HG02759 (cell line): ENCODE measurements around the gene ZNF618.

Experiments used
- ATAC-seq: cut with Tn5 transposase; IDR thresholded peaks from one replicate; pipeline ENCODE4 v1.9.1; 2021; ENCODE audit warnings: mild to moderate bottlenecking, moderate library complexity; ENCODE audit not compliant: unreplicated experiment

The ZNF618 gene

DNA sequence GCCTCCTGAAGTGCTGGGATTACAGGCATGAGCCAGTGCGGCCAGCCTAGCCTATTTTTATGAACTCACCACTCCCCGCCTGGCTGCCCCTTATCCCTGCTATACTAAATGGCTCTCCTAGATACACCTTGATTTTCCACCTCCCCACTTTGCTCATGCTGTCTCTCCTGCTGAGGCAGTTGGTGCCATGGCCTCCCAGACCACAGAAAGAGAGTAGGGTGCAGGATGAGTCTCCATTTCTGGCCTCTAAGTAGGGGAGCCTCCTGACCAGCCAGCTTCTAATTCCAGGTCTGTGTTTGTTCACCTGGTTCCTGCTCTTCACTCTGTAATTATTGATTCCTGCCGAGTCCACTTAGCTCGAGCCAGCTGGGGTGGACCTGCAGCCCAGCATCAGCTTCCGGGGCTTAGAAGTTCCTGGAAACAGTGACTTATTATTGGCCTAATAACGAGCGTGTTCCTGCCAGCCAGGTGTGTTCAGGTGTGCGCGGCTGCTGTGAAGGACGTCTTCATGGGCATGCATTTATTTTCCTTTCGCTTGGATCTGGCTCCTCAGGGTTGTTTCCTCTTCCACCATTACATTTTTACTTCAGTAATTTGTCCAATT is 34.0 kb downstream of the ZNF618 start:
- no peak for ATAC-seq

DNA sequence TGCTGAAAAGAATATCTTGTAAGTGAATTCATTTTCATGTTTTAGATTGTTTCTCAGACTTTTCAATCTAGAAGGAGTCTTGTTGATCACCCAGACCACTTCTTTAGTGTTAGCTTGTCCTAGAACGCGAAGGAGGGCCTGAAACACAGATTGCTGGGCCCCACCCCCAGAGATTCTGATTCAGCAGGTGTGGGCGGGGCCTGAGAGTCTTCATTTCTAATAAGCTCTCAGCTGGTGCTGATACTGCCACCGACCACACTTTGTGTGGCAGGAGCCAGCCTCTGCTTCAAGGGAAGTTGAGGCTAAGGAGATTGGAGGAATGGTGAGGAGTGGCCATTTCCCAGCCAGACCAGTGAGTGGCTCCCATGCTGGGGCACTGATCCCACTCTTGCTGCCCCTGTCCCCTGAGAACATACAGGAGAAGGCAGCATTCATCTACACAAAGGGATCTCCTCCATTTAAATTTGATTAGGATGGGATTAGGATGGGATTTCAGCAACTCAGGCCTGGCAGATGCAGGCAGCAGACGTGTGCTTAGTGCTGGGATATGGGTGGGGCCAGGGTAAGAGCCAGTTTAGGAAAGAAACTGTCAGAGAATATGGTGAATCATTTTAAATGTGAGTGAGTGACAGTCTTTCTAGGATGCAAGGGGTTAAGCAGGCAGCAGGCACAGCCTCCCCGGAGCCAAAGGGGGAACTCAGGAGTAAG is 35.9 kb downstream of the ZNF618 start:
- ATAC-seq, result no peak

DNA sequence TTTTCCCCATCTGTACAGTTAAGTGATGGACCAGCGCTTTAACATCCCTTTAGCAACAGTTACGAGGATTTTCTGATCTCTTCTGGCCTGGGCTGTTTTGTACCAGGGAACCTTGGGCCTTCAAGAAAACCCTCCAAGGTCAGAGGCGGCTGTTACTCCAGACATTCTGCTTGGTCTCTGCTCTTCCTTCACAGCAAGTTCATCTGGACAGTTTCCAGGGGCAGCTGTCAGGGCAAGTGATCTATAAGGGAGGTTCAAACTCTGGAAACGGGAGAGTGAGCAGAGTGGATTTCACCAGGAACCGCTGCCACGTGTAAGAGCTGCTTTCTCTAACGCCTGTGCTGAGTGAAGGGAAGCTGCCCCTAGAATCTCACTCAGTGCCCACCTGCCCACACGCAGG is 36.7 kb downstream of the ZNF618 start:
- no peak for ATAC-seq

DNA sequence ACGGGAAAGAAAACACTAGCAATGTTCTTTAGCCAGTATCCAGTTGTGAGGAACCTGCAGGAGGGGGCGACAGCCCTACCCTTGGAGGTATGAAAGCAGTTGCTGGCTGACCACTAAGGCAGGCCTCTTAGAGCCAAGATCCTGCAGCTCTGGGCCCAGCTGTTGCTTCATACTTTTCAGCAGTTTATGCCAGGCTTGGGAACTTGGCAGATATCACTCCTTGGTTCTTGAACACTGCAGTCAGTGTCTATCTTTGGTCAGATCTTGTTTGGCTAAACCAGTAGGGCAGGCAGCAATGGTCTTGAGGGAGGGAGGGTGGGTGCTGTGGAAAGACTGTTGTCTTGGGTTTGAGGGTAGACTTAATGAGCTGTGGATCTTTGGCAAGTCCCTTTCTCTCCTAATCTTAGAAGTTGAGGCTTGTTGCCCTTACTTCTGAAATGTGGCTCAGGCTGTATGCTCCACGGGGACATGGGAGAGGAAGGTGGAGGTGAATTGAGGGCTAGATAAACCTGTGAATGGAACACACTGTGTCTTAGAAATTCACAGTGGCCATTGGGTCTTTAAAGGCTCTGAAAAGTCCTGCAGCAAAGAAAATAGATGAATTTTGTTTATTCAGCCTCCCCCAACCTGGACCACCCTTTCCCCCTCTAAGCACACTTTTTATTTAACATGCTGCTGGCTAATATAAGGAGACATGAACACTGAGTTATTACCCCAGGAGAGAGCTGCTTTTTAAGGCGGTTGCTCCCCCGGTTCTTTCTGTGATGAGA is 37.5 kb downstream of the ZNF618 start:
- no peak for ATAC-seq

DNA sequence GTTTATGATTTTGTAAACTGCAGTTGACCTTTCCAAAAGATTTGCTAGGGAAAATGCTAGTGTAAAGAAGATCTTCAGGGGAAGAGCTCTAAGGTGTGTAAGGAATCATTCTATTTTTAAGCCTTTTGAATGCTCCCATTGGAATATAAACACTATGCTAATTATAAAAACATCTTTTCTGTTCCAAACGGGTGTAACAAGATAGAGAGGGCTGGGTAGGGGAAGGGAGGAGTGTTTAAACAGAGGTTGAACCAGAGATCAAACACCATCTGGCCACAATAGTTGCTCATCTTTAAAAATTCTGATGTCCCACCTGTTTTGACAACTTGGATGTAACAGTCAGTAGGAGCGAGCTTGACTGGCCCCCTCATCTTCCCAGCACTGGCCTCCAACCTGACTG is 38.4 kb downstream of the ZNF618 start:
- no peak for ATAC-seq

DNA sequence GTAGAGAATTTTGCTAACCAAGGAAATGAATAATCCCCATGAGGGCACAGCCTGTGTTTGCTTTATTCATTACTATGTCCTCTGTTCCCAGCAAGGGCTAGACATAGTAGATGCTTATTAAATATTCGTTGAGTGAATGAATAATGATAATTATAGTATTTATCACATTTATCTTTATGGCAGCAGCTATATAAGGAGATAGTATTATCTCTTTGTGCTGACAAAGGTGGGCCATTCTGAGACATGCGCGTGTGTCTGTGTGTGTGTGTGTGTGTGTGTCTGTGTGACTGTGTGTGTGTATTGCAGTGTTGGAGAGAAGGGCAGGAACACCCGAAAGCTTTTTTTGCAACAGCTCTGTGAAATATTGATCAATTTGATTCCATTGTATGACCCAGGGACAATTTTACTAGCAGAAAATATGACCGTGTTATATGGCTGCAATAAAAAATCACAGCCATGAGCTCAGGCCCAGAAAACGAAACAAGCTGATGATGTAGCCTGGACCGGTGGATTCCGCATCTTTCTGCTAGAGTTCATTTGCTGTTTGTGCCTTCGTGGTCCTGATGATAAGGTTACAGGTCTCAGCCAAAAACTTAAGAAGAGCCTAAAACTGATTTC is 39.8 kb downstream of the ZNF618 start:
- no peak for ATAC-seq

DNA sequence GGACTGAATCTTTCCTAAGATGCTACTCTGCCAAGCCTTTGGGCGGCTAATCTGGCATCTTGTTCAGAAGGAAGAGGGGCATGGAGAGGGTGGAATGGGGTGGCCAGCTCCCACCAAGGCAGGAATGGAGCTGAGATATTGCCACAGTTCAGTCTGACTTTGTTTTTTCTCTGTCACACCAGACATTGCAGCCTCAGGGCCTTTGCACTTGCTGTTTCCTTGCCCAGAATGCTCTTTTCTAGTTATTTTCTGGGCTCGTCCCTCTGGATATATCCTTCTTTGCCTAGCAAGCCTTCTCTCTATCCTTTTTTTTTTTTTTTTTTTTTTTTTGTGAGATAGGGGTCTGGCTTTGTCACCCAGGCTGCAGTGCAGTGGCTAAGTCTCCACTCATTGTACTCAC is 40.8 kb downstream of the ZNF618 start:
- ATAC-seq, result no peak

DNA sequence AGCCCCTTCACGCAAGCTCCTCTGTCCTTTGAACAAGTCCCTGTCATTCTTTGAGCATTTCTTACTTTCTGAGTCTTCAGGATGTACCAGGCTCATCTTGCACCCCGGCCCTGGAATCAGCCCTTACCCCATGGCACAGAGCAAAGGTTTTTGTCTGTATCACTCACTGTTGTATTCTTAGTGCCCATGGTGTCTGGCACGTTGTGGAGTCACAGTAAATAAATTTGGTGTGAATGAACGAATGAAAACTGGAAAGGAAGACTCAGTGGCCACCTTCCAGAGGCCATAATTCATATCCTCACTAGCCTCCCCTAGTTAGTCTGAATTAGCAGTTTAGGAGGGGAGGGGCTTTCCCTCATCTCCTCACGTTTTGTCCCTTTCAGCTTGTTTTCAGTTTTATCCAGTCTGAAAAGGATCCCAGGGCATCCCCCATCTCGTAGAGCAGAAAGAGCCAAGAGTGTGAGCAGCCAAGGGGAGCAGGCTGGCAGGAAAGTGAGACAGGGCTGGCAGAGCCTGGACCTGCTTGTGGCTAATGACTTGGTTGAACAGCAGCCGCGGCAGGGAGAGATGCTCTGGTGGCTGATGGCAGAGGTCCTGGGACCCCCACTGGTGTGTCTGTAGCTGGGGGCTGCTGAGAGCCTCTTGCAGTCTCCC is 42.7 kb downstream of the ZNF618 start:
- no peak for ATAC-seq

DNA sequence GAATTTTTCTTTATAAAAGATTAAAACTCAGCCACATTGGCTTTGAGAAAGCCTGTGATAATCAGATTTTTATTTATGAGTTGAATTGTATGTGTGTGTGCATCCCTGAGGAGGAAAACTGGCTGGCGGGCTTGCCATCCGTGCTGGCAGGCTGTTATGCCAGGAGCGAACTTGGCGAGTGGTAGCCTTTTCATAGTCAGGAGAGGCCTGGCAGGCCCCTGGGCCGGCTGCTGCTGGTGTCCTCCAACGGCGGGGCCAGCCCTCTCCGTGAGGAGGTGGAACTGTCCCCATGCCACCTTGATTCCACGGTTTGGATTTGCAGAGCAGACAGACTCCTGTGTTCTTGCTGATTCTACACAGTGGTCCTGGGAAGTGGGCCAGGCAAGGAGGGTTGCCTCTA is 43.3 kb downstream of the ZNF618 start:
- no peak for ATAC-seq

DNA sequence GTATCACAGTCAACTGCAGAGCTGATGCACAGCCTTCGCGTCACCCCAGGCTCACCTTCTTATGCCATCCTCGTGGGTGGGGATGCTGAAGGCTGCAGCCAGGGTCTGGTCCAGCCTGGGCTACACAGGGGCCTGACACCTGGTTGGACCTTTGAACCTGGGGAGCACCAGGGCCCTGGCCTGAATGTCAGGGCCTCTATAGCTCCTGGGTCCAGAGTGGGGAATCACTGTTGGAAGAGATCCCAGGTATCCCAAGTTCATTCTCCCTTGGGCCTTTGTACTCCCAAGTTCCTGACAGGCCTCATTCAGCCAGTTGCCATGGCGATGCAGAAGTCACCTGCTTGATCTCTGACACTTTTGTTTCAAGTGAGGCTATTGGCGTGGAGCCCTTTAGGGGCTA is 43.8 kb downstream of the ZNF618 start:
- ATAC-seq, result no peak

DNA sequence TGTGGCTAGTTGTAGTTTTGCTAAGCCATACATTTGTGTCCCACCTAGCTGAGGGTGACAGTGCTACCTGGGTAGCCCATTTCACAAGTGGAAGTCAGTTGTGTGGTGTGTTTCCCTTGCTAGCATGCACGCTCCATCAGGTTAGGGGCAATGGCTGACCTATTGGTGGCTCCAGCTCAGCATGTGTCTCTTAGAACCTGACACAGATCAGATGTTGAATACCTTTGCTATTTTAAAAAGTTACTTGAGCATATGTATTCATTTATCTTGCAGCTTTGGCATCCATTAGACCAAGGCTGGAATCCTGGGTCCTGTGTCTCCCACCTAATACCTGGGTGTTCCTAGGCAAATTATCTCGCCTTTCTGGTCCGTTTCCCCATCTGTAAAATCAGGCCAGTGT is 44.8 kb downstream of the ZNF618 start:
- no peak for ATAC-seq

DNA sequence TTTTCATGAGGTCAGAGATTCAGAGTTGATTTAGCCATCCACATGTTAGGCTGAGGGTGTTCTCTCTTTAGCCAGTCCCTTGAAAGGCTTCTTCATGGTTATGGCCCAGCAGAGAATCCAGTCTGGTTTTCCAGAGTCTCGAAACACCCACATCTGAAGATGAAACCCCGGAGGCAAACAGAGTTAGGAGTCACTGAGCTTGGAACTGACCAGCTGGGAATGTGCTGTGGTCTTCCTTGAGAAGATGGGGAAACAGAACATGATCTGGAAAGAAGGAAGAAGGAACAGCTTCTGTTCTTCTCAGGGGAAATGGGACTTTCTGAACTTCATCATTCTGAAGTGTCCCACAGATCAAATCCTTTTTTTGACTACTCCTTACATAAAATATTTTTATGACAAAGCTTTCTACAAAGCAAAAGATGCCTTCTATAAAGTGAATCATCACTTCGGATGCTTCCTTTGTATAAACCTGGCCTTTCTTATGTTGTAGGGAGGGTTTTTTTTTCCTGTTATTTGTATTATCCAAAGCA is 45.4 kb downstream of the ZNF618 start:
- no peak for ATAC-seq

DNA sequence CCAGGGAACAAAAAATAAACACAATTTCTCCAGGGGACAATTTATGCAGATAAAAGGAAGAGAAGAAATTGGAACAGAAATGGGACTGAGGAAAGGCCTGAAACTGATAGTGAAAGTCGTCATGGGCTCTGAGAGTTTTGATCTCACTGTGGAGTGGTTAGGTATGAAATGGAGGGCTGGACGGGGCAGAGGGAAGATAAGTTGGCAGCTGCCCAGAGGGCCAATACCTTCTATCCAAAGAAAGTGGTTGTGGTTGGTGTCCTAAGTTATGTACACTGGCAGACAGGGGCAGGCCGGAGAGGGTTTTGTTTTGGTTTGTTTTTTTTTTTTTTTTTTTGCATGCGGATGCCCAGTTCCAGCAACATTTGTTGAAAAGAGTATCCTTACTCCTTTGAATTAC is 46.1 kb downstream of the ZNF618 start:
- no peak for ATAC-seq

DNA sequence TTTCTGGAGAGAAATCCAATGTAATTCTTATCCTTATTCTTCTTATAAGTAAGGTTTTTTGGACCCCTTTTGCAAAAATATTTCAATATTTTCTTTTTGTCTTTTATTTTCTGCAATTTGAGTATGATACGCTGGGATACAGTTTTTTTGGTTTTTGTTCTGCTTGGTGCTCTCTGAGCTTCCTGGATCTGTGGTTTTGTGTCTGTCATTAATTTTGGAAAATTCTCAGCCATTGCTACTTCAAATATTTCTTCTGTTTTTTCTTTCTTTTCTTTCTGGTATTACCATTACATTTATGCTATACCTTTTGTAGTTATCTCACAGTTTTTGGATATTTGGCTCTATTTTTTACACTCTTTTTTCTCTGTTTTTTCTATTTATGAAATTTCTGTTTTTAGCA is 50.1 kb downstream of the ZNF618 start:
- no peak for ATAC-seq

DNA sequence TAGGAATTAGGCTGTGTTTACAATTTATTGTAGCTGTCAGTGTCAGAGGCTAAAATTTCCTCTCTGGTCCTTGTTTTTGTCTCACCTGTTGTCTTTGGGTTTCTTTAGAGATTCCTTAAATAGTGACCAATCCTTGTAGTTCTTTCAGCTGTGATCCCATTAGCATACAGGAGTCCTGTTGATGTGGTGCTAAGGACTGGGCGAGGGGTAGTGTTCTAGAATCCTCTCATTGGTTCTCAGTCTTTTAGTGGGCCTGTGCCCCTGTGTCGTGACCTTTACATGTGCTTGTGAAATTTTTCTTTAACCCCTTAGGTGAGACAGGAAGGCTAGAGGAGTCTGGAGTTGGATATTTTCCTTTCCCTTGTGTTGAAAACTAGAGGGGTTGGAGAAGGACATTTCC is 51.2 kb downstream of the ZNF618 start:
- no peak for ATAC-seq

DNA sequence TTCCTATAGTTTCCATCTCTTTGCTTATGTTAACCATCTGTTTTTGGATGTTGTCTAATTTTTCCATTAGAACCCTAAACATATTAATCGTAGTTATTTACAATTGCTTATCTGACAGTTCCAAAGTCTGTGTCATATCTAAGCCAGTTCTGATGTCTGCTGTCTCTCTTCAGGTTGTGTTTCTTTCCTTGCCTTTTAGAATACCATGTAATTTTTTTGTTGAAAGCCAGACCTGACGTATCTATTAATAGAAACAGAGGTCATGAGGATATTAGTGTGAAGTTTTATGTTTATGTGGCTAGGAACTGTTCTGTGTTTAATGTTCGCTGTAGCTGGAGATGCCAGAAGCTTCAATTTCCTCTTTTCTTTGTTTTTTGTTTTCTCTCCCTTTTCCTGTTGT is 52.2 kb downstream of the ZNF618 start:
- ATAC-seq, result no peak

DNA sequence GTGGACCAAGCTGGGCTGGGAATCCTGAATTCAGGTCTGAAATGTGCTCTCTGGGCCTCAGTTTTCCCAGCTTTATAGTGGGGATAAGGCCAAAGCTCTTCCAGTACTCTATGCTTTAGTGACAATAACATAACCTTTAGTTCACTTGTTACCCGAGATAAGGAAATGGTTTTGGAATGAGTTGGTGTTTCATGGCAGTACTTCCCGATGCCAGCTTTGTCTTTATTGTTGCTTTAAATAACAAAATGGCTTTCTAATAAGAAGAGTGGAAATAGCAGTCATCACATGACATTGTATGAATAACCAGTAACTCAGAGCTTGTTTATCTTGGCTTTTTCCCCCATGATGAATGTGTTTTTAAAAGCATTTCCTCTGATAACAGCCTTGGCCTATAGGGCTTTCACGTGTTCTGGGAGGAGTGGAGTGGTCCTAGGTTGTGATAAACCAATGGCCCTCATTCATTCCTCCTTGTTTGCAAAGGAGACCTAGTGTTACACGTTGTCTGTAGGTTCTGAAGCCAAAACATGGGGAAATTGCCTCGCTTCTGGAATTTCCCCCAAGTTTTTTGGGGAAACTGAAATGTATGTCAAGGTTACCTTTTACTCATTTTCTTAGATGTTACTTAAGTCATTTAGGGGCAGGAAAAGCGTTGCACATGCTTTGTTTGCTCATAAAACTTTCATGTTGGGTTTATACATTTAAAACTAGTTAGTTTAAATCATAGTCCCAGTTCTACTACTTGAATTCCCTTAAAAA is 53.7 kb downstream of the ZNF618 start:
- ATAC-seq, result no peak

DNA sequence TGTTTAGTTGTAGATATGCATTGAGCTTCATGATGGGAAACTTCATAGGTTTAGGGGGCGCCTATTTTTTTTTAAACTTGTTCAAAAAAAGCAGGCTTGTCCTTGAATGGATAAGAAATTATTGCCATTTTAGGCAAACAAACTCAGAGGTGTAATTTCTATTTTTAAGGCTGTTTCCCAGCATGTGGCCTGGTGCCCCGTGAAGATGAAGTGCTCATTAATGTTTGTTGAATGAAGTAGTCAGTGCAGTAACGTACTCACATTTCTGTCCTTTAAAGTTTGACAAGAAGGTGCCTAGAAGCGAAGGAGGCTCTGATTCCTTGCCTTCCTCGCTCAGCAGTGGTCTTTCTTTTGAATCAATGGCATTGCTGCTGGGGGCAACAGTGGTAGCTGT is 54.3 kb downstream of the ZNF618 start:
- ATAC-seq, result no peak

DNA sequence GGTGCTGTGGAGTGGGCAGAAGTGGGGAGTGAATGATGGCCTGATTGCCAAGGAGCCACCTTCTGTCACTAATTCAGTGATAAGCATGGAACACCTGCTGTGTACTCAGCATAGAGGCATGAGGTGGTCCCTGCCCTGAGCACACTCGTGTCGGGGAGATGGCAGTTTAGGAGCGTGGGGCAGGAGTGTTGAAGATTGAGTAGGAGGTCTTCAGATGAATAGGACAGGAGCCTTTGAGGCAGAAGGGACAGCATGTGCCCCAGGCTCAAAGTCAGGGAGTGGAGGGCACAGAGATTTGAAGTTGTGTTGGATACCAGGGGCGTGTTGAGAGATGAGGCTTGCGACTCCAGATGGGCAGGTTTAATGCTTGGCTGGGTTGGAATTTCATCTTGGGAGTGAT is 55.0 kb downstream of the ZNF618 start:
- ATAC-seq, result no peak

DNA sequence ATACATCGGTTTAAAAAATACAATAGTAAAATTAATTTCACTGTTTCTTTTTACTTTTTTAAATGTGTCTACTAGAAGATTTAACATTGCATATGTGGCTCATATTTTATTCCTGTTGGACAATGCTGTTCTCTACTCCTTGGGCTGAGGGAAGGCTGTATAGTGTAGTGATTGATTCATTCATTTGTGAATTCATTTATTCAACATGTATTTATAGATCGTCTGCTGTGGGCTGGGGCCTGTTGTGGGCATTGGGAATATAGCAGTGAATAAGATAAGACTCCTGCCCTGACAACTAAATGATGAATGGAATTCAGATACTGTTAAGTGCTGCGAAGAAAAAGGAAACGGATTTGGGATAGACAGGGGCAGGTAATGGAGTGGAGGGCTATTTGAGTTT is 55.7 kb downstream of the ZNF618 start:
- ATAC-seq, result no peak
